Fibroblast of lung (primary cell): ENCODE measurements around the gene DNAI1.

Experiments
- EZH2 ChIP-seq: IDR thresholded peaks from 2 replicates; pipeline ENCODE4 v1.5.1; 2012; ENCODE audit warnings: low read length, control low read depth, mild to moderate bottlenecking; ENCODE audit errors: missing control alignments
- TF ChIP-seq, protein P1 (sequence below), 2 donors: IDR thresholded peaks in 1 of 2; conservative IDR thresholded peaks in 1 of 2; 1 replicate in 1 of 2; 2 replicates in 1 of 2; pipeline ENCODE4 v1.5.1; 2011 to 2012; ENCODE audit warnings: low read length in 2 of 2, control low read depth in 1 of 2, inconsistent platforms in 1 of 2, low read depth in 1 of 2, mild to moderate bottlenecking in 1 of 2

- TF ChIP-seq EZH2, result no peak
- TF ChIP-seq, protein P1, sequence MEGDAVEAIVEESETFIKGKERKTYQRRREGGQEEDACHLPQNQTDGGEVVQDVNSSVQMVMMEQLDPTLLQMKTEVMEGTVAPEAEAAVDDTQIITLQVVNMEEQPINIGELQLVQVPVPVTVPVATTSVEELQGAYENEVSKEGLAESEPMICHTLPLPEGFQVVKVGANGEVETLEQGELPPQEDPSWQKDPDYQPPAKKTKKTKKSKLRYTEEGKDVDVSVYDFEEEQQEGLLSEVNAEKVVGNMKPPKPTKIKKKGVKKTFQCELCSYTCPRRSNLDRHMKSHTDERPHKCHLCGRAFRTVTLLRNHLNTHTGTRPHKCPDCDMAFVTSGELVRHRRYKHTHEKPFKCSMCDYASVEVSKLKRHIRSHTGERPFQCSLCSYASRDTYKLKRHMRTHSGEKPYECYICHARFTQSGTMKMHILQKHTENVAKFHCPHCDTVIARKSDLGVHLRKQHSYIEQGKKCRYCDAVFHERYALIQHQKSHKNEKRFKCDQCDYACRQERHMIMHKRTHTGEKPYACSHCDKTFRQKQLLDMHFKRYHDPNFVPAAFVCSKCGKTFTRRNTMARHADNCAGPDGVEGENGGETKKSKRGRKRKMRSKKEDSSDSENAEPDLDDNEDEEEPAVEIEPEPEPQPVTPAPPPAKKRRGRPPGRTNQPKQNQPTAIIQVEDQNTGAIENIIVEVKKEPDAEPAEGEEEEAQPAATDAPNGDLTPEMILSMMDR (conservative IDR thresholded peaks at IDR 0.05 in 1 of 2, IDR thresholded peaks at IDR 0.05 in 1 of 2; ENCODE audit: low read depth in 1 of 2, low read length in 2 of 2), result no peak
Observed at GRCh38 chr9:34510497-34511468, 52.2 kb downstream of the DNAI1 start.
